Inflammatory macrophage (primary cell): ENCODE measurements around the gene KRTAP12-2.
"Not testable (repeated sequence)": the region's sequence is repeated elsewhere in the genome, so short reads cannot be mapped to it uniquely, and the experiment has no call there.

Source experiments
- DNase-seq, 2 donors: peaks; one replicate each; pipeline ENCODE4 v3.0.0-alpha.2; 2020 to 2022

Gene KRTAP12-2

GRCh38 chr21:44682580-44683151, 15.9 kb upstream of the KRTAP12-2 start:
- DNase-seq: no peak

GRCh38 chr21:44681861-44682579, 15.3 kb upstream of the KRTAP12-2 start, which contains the start of gene KRTAP12-1:
Gene KRTAP12-1, minus strand, starts transcription at chr21:44682163. Its CDS starts 40 bp downstream, at chr21:44682123.
- no peak for DNase-seq

- no peak for DNase-seq
These were observed 14.4 kb upstream of the KRTAP12-2 start for GRCh38 chr21:44681152-44681551.

GRCh38 chr21:44677881-44678280, 11.2 kb upstream of the KRTAP12-2 start:
- no peak for DNase-seq

- no peak for DNase-seq
These were observed 5.2 kb upstream of the KRTAP12-2 start for GRCh38 chr21:44671911-44672310.

GRCh38 chr21:44670642-44671432, 4.1 kb upstream of the KRTAP12-2 start:
- no peak for DNase-seq

- DNase-seq: no peak
These were observed 885 bp upstream of the KRTAP12-2 start for GRCh38 chr21:44667612-44668011.

GRCh38 chr21:44664691-44665090, 2.0 kb downstream of the KRTAP12-2 start:
- no peak for DNase-seq

GRCh38 chr21:44661567-44661966, 5.2 kb downstream of the KRTAP12-2 start:
- not testable (repeated sequence) for DNase-seq

GRCh38 chr21:44658913-44659595, 7.7 kb downstream of the KRTAP12-2 start:
- DNase-seq: no peak

- DNase-seq: no peak
These were observed 8.2 kb downstream of the KRTAP12-2 start for GRCh38 chr21:44658541-44658910.

GRCh38 chr21:44657635-44658540, 8.8 kb downstream of the KRTAP12-2 start, which contains the start of gene KRTAP12-3:
Gene KRTAP12-3, plus strand, starts transcription at chr21:44657932. Its CDS starts 48 bp downstream, at chr21:44657980.
- no peak for DNase-seq

- no peak for DNase-seq
These were observed 9.9 kb downstream of the KRTAP12-2 start for GRCh38 chr21:44656868-44657267.

- no peak for DNase-seq
These were observed 12.1 kb downstream of the KRTAP12-2 start, which contains the start of gene KRTAP12-4 for GRCh38 chr21:44654576-44655175. Gene KRTAP12-4, minus strand, starts transcription at chr21:44654659. Its CDS starts 45 bp downstream, at chr21:44654614.

- no peak for DNase-seq
These were observed 12.8 kb downstream of the KRTAP12-2 start for GRCh38 chr21:44653656-44654575.

- no peak for DNase-seq
These were observed 13.6 kb downstream of the KRTAP12-2 start for GRCh38 chr21:44653123-44653522.

- no peak for DNase-seq
These were observed 15.6 kb downstream of the KRTAP12-2 start for GRCh38 chr21:44650973-44651675.

- DNase-seq: no peak
These were observed 16.3 kb downstream of the KRTAP12-2 start for GRCh38 chr21:44650265-44650972.
